Loucy (cell line): ENCODE results near the gene XRCC5.

ENCODE experiments used
- H2AFZ ChIP-seq: fragments of 200-600 bp; sonication (generic); 2 replicates; pipeline ENCODE4 v1.6.0; 2016; ENCODE audit warnings: antibody characterized with exemption, mild to moderate bottlenecking, low read length, moderate library complexity
- H3F3A ChIP-seq: fragments of 200-600 bp; 2 replicates; pipeline ENCODE4 v1.6.0; 2016; ENCODE audit warnings: antibody characterized with exemption, low read depth, mild to moderate bottlenecking
- H3K27me3 ChIP-seq: fragments of 200-600 bp; sonication (generic); 2 replicates; pipeline ENCODE4 v1.6.1; 2014; ENCODE audit warnings: low read length, mild to moderate bottlenecking; ENCODE audit not compliant: insufficient read depth, poor library complexity, severe bottlenecking
- H3K36me3 ChIP-seq: fragments of 200-600 bp; sonication (generic); 2 replicates; pipeline ENCODE4 v1.6.1; 2016; ENCODE audit warnings: low read length; ENCODE audit not compliant: insufficient read depth
- H3K4me1 ChIP-seq: fragments of 200-600 bp; sonication (generic); 2 replicates; pipeline ENCODE4 v1.5.1; 2014; ENCODE audit warnings: low read length, mild to moderate bottlenecking; ENCODE audit not compliant: insufficient read depth, poor library complexity, severe bottlenecking
- H3K4me2 ChIP-seq: fragments of 200-600 bp; sonication (generic); 2 replicates; pipeline ENCODE4 v1.6.0; 2014; ENCODE audit warnings: antibody characterized with exemption, low read length, low read depth, mild to moderate bottlenecking; ENCODE audit not compliant: poor library complexity, severe bottlenecking
- H3K4me3 ChIP-seq: fragments of 200-600 bp; sonication (generic); 2 replicates; pipeline ENCODE4 v1.5.1; 2014; ENCODE audit warnings: low read length, mild to moderate bottlenecking, mixed read lengths; ENCODE audit not compliant: poor library complexity, severe bottlenecking
- H3K79me2 ChIP-seq: fragments of 200-600 bp; sonication (generic); 2 replicates; pipeline ENCODE4 v1.6.1; 2014; ENCODE audit warnings: low read length; ENCODE audit not compliant: insufficient read depth
- H3K9ac ChIP-seq: fragments of 200-600 bp; sonication (generic); 2 replicates; pipeline ENCODE4 v1.6.0; 2014; ENCODE audit warnings: mild to moderate bottlenecking, low read depth, low read length, moderate library complexity; ENCODE audit not compliant: poor library complexity, severe bottlenecking
- H3K9me2 ChIP-seq: fragments of 200-600 bp; sonication (generic); replicated peaks from 2 replicates; pipeline ENCODE4 v1.6.1; 2016; ENCODE audit warnings: low read depth, low read length, mixed read lengths
- H3K9me3 ChIP-seq: fragments of 200-600 bp; sonication (generic); 2 replicates; pipeline ENCODE4 v1.6.1; 2014; ENCODE audit warnings: mild to moderate bottlenecking, antibody characterized with exemption, low read length, low read depth; ENCODE audit not compliant: insufficient read depth
- H4K20me1 ChIP-seq: fragments of 200-600 bp; sonication (generic); 2 replicates; pipeline ENCODE4 v1.6.0; 2014; ENCODE audit warnings: antibody characterized with exemption, low read length, mild to moderate bottlenecking; ENCODE audit not compliant: insufficient read depth, poor library complexity, severe bottlenecking
- CTCF ChIP-seq: fragments of 200-600 bp; sonication (generic); conservative IDR thresholded peaks from 2 replicates; pipeline ENCODE4 v1.5.1; 2014; ENCODE audit warnings: mild to moderate bottlenecking, antibody characterized with exemption, low read length
- EZH2phosphoT487 ChIP-seq: fragments of 200-600 bp; IDR thresholded peaks from 2 replicates; pipeline ENCODE4 v1.6.1; 2018; ENCODE audit warnings: antibody characterized with exemption, mild to moderate bottlenecking, moderate library complexity, borderline replicate concordance

Gene XRCC5

GRCh38 chr2:216144372-216144771 lies 35.2 kb downstream of the XRCC5 start:
- Histone ChIP-seq H3K9ac (no peak overlapping the region), H3K4me1 (no peaks in the 10 kb centered on the region), H3K4me3 (no peak overlapping the region), H3K36me3 (peaks cover 99% of the 10 kb centered on the region), H3K9me2 (no peaks in the 10 kb centered on the region), H3F3A (no peaks in the 10 kb centered on the region), H3K9me3 (no peaks in the 10 kb centered on the region), H3K27me3 (no peaks in the 10 kb centered on the region), H2AFZ (no peak overlapping the region), H3K4me2 (no peak overlapping the region), H3K79me2 (peaks cover 20% of the 10 kb centered on the region; the same call in 1 of the 2 replicates), H4K20me1 (peaks cover 18% of the 10 kb centered on the region)
- TF ChIP-seq CTCF (no peak), EZH2phosphoT487 (no peak)

DNA sequence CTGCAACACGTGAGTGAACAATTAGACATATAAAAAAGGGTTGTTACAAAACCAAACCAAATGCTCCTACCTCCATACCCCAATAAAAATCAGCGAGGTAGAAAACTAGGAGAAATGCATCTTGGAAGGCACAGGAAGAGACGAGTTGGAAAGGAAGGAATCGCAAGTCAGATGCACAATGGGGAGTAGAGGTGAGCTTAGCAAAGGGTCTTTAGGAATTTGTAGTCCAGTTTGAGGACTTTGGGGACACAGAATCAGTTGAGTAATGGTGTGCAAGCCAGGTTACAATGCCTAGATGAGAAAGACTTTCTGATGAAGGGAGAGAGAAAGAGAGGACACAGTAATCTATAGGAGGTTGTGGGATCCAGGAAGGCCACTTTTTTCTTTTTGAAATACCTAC lies 35.7 kb downstream of the XRCC5 start:
- H3K4me1 ChIP-seq, result no peaks in the 10 kb centered on the region
- peaks cover 99% of the 10 kb centered on the region for H3K36me3 ChIP-seq
- H3K27me3 ChIP-seq, result no peaks in the 10 kb centered on the region
- H2AFZ ChIP-seq, result no peak overlapping the region
- peaks cover 18% of the 10 kb centered on the region for H4K20me1 ChIP-seq
- no peak overlapping the region for H3K4me3 ChIP-seq
- no peaks in the 10 kb centered on the region for H3K9me2 ChIP-seq
- no peak overlapping the region for H3K9ac ChIP-seq
- no peaks in the 10 kb centered on the region for H3K9me3 ChIP-seq
- H3K4me2 ChIP-seq, result no peak overlapping the region
- no peaks in the 10 kb centered on the region for H3F3A ChIP-seq
- peaks cover 18% of the 10 kb centered on the region; the same call in 1 of the 2 replicates for H3K79me2 ChIP-seq
- TF ChIP-seq EZH2phosphoT487 (no peak), CTCF (no peak)

- Histone ChIP-seq H2AFZ (no peak overlapping the region), H3K4me3 (no peak overlapping the region), H3F3A (no peaks in the 10 kb centered on the region), H4K20me1 (peaks cover 13% of the 10 kb centered on the region), H3K27me3 (no peaks in the 10 kb centered on the region), H3K79me2 (peaks cover 25% of the 10 kb centered on the region; the same call in 1 of the 2 replicates), H3K36me3 (peaks cover 98% of the 10 kb centered on the region), H3K4me2 (no peak overlapping the region), H3K9me2 (no peaks in the 10 kb centered on the region), H3K9me3 (no peaks in the 10 kb centered on the region), H3K4me1 (no peaks in the 10 kb centered on the region), H3K9ac (no peak overlapping the region)
- TF ChIP-seq CTCF (no peak), EZH2phosphoT487 (no peak)
Measured at GRCh38 chr2:216146573-216146972, 37.4 kb downstream of the XRCC5 start.
